Measurements from ENCODE around the gene ASB4. TPM values are rescaled to one million over a fixed set of nuclear protein-coding genes. Genes with fewer than 3 reads are reported as not detected.

The ASB4 gene
- total RNA-seq, 2 experiments from 2014 or later = not detected

GRCh38 chr7:95470452-95470851 is 15.3 kb upstream of the ASB4 start:
- Mint-ChIP-seq H3K9me3 (no peaks in the 10 kb centered on the region), H3K4me1 (peaks cover 10% of the 10 kb centered on the region), H3K36me3 (ENCODE audit: low read depth) (no peaks in the 10 kb centered on the region), H3K4me3 (no peak overlapping the region), H3K27me3 (no peaks in the 10 kb centered on the region), H3K27ac (no peak overlapping the region)
- CTCF ChIA-PET = interaction anchor here (1.8 kb wide), 1 partner anchor 9 kb away, joined by 5 read pairs; no protein-coding TSS in a partner anchor
- POLR2A ChIA-PET = no interaction called here
- DNase-seq = no peak

- H3K27ac Mint-ChIP-seq = no peak overlapping the region
- CTCF ChIA-PET = interaction anchor here (0.6 to 1.8 kb wide), 2 partner anchors 8 to 978 kb away, joined by 3 to 5 read pairs; no protein-coding TSS in a partner anchor
- peaks cover 10% of the 10 kb centered on the region for H3K4me1 Mint-ChIP-seq
- H3K4me3 Mint-ChIP-seq = no peak overlapping the region
- DNase-seq = no peak
- POLR2A ChIA-PET = no interaction called here
- H3K27me3 Mint-ChIP-seq = no peaks in the 10 kb centered on the region
- H3K9me3 Mint-ChIP-seq = no peaks in the 10 kb centered on the region
- H3K36me3 Mint-ChIP-seq (ENCODE audit: low read depth) = no peaks in the 10 kb centered on the region
Measured at GRCh38 chr7:95471071-95471470, 14.7 kb upstream of the ASB4 start.

- CTCF ChIA-PET = interaction anchor here (1.5 kb wide), 1 partner anchor 38 kb away, joined by 3 read pairs; the partner anchor contains the start of gene PON2
- Mint-ChIP-seq H3K27me3 (no peaks in the 10 kb centered on the region), H3K4me1 (peaks cover 10% of the 10 kb centered on the region), H3K36me3 (ENCODE audit: low read depth) (no peaks in the 10 kb centered on the region), H3K4me3 (no peak overlapping the region), H3K9me3 (no peaks in the 10 kb centered on the region), H3K27ac (no peak overlapping the region)
- no peak for DNase-seq
- POLR2A ChIA-PET = interaction anchor here (0.7 kb wide), 1 partner anchor 8 kb away, joined by 4 read pairs; no protein-coding TSS in a partner anchor
Measured at GRCh38 chr7:95472581-95473161, 13.1 kb upstream of the ASB4 start.

DNA sequence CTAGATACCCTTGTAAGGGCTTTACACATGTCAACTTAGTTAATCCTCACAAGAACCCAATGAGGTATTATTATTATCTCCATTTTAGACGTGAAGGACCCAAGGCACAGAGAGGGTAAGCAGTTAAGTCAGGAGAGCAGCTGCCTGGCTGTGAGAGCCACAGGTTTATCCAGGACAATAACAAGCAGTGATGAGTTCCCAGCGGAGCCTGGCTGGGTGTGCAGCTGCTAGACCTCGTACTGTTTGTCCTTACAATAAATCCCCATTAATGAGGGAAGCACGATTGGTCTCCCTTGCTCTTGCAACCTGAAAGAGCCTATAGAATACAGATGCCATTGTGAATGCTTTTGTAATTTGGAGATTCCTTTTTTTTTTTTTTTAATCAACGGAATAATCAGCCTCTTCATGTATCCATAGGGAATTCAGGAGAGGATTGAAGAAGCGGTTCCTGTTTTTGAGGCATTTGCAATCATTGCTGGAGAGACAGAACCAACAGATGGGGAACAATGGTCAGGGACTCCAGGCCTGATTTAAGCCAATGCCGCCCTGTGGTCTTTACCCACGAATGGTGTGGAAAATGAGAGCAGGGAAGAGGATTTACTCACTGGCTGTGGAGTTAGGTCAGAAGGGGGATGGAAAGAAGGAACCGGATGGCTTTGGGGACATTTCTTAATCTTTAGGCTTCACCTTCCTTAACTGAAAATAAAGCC is 12.3 kb upstream of the ASB4 start:
- ChIA-PET POLR2A (interaction anchor here (0.7 kb wide), 1 partner anchor 9 kb away, joined by 4 read pairs; no protein-coding TSS in a partner anchor), CTCF (no interaction called here)
- Mint-ChIP-seq H3K4me1 (peaks cover 10% of the 10 kb centered on the region), H3K9me3 (no peaks in the 10 kb centered on the region), H3K27me3 (no peaks in the 10 kb centered on the region), H3K4me3 (no peak overlapping the region), H3K27ac (no peak overlapping the region), H3K36me3 (ENCODE audit: low read depth) (no peaks in the 10 kb centered on the region)
- DNase-seq = no peak

GRCh38 chr7:95476072-95476847 is 9.5 kb upstream of the ASB4 start:
- Mint-ChIP-seq H3K4me3 (no peak overlapping the region), H3K9me3 (no peaks in the 10 kb centered on the region), H3K4me1 (no peaks in the 10 kb centered on the region), H3K36me3 (ENCODE audit: low read depth) (no peaks in the 10 kb centered on the region), H3K27ac (no peak overlapping the region), H3K27me3 (no peaks in the 10 kb centered on the region)
- ChIA-PET POLR2A (interaction anchor here (0.6 kb wide), 1 partner anchor 478 kb away, joined by 3 read pairs; no protein-coding TSS in a partner anchor), CTCF (interaction anchor here (0.6 to 1.8 kb wide), 4 partner anchors 19 to 1645 kb away, joined by 3 to 10 read pairs (median 4); partner anchors contain the start of gene PON3)
- DNase-seq = no peak

- no peaks in the 10 kb centered on the region for H3K27me3 Mint-ChIP-seq
- H3K27ac Mint-ChIP-seq = no peak overlapping the region
- no peaks in the 10 kb centered on the region for H3K9me3 Mint-ChIP-seq
- H3K36me3 Mint-ChIP-seq (ENCODE audit: low read depth) = no peaks in the 10 kb centered on the region
- no peak overlapping the region for H3K4me3 Mint-ChIP-seq
- H3K4me1 Mint-ChIP-seq = no peaks in the 10 kb centered on the region
- POLR2A ChIA-PET = interaction anchor here (0.8 kb wide), 1 partner anchor 636 kb away, joined by 8 read pairs; no protein-coding TSS in a partner anchor
- DNase-seq = peak; percentile 57
- CTCF ChIA-PET = interaction anchor here (0.7 to 1.8 kb wide), 3 partner anchors 18 to 441 kb away, joined by 4 to 10 read pairs (median 4); partner anchors contain the start of gene PON3
Measured at GRCh38 chr7:95476904-95477594, 8.7 kb upstream of the ASB4 start.

DNA sequence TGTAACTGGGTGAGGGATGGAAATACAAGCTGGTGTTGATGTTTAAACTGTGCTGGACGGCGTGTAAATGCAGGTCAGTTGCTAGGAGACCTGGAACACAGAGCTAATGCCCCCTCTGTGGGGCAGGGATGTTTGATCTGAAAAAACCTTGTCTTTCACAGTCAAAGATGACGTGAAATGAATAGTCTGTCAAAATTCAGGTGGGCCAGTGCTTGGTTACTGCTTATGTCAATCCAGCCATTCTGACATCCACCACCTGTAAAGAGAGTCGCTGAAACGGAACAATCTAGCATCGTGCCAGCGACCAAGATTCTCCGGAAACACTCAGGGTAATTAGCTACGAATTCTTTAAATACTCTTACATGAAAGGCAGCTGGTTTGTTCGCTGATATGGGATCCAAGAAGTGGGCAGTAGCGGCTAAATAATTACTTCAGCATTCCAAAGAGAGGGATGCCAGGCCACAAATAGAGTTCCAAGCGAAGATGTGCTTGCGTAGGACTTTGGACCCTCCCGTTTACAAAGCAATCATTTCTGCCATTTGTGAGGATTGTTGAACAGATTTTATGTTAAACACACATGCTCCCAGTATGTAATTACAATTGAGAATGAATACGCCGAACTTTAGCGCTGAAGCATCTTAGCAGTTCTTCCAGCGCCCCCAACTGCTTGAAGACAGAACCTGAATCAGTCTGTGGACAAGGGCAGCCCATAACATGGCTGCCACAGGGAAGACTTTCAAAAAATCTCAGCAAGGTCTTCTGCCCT is 7.3 kb upstream of the ASB4 start:
- Mint-ChIP-seq H3K36me3 (ENCODE audit: low read depth) (no peaks in the 10 kb centered on the region), H3K27me3 (no peaks in the 10 kb centered on the region), H3K4me3 (no peak overlapping the region), H3K9me3 (no peaks in the 10 kb centered on the region), H3K27ac (no peak overlapping the region), H3K4me1 (no peaks in the 10 kb centered on the region)
- no peak for DNase-seq
- ChIA-PET CTCF (interaction anchor here (1.0 to 1.2 kb wide), 2 partner anchors 8 to 17 kb away, joined by 3 to 5 read pairs; no protein-coding TSS in a partner anchor), POLR2A (no interaction called here)

- Mint-ChIP-seq H3K4me3 (no peak overlapping the region), H3K4me1 (no peaks in the 10 kb centered on the region), H3K36me3 (ENCODE audit: low read depth) (no peaks in the 10 kb centered on the region), H3K9me3 (no peaks in the 10 kb centered on the region), H3K27me3 (no peaks in the 10 kb centered on the region), H3K27ac (no peak overlapping the region)
- CTCF ChIA-PET = no interaction called here
- POLR2A ChIA-PET = no interaction called here
- no peak for DNase-seq
Measured at GRCh38 chr7:95479992-95480624, 5.6 kb upstream of the ASB4 start.

- ChIA-PET POLR2A (no interaction called here), CTCF (interaction anchor here (2.0 kb wide), 1 partner anchor 12 kb away, joined by 5 read pairs; no protein-coding TSS in a partner anchor)
- no peaks in the 10 kb centered on the region for H3K4me1 Mint-ChIP-seq
- H3K9me3 Mint-ChIP-seq = no peaks in the 10 kb centered on the region
- DNase-seq = no peak
- no peaks in the 10 kb centered on the region for H3K36me3 Mint-ChIP-seq (ENCODE audit: low read depth)
- H3K4me3 Mint-ChIP-seq = no peak overlapping the region
- no peak overlapping the region for H3K27ac Mint-ChIP-seq
- H3K27me3 Mint-ChIP-seq = peaks cover 2% of the 10 kb centered on the region
Measured at GRCh38 chr7:95481271-95482165, 4.2 kb upstream of the ASB4 start.

- Mint-ChIP-seq H3K4me3 (no peak overlapping the region), H3K4me1 (no peaks in the 10 kb centered on the region), H3K27me3 (peaks cover 4% of the 10 kb centered on the region), H3K27ac (no peak overlapping the region), H3K36me3 (ENCODE audit: low read depth) (no peaks in the 10 kb centered on the region), H3K9me3 (no peaks in the 10 kb centered on the region)
- POLR2A ChIA-PET = no interaction called here
- DNase-seq = no peak
- CTCF ChIA-PET = interaction anchor here (2.0 kb wide), 1 partner anchor 11 kb away, joined by 5 read pairs; no protein-coding TSS in a partner anchor
Measured at GRCh38 chr7:95482424-95482823, 3.3 kb upstream of the ASB4 start.

Data from activated CD4-positive, alpha-beta T cell treated with anti-CD3 and anti-CD28 coated beads, Interleukin-2, amount 10 ng/mL, durations not matched to agents 7 days and 5 days (primary cell).